GM21825 (cell line): ENCODE results near the gene MIOX.
A peak's percentile ranks its signal among the peaks of the same experiment; 100 is the strongest.
"Not testable (repeated sequence)": the region's sequence is repeated elsewhere in the genome, so short reads cannot be mapped to it uniquely, and the experiment has no call there.

ENCODE experiments used
- ATAC-seq: cut with Tn5 transposase; IDR thresholded peaks from one replicate; pipeline ENCODE4 v1.9.1; 2021; ENCODE audit warnings: mild to moderate bottlenecking, moderate library complexity; ENCODE audit not compliant: unreplicated experiment

Gene MIOX

GRCh38 chr22:50513175-50513574 is 26.5 kb downstream of the MIOX start:
- ATAC-seq: no peak

- ATAC-seq: no peak
These were observed 29.4 kb downstream of the MIOX start for GRCh38 chr22:50516068-50516467.

GRCh38 chr22:50516891-50517290 is 30.2 kb downstream of the MIOX start:
- ATAC-seq: no peak

GRCh38 chr22:50517495-50518260 is 31.0 kb downstream of the MIOX start:
- no peak for ATAC-seq

GRCh38 chr22:50518606-50519005 is 31.9 kb downstream of the MIOX start:
- no peak for ATAC-seq

- ATAC-seq: no peak
These were observed 32.5 kb downstream of the MIOX start for GRCh38 chr22:50519151-50519550.

- ATAC-seq: not testable (repeated sequence)
These were observed 33.5 kb downstream of the MIOX start for GRCh38 chr22:50520184-50520583.

- no peak for ATAC-seq
These were observed 34.3 kb downstream of the MIOX start for GRCh38 chr22:50520826-50521453.

GRCh38 chr22:50521710-50522109 is 35.1 kb downstream of the MIOX start:
- no peak for ATAC-seq

- ATAC-seq: no peak
These were observed 35.6 kb downstream of the MIOX start for GRCh38 chr22:50522208-50522805.

GRCh38 chr22:50522806-50523438 is 36.3 kb downstream of the MIOX start:
- no peak for ATAC-seq

- ATAC-seq: no peak
These were observed 36.8 kb downstream of the MIOX start for GRCh38 chr22:50523458-50523805.

GRCh38 chr22:50523806-50524675 is 37.4 kb downstream of the MIOX start:
- ATAC-seq: no peak

- ATAC-seq: no peak
These were observed 38.0 kb downstream of the MIOX start for GRCh38 chr22:50524676-50525103.

GRCh38 chr22:50525104-50525857 is 38.6 kb downstream of the MIOX start, which contains the start of gene SCO2:
TSS of gene SCO2 (minus strand) at chr22:50525598. CDS start at chr22:50524411, 1,187 bp downstream.
- peak; percentile 34 for ATAC-seq

GRCh38 chr22:50525858-50526107 is 39.1 kb downstream of the MIOX start:
- ATAC-seq: peak; percentile 10

GRCh38 chr22:50526108-50526833 is 39.6 kb downstream of the MIOX start:
- ATAC-seq: peak; percentile 27

GRCh38 chr22:50526834-50527801 is 40.5 kb downstream of the MIOX start:
- no peak for ATAC-seq
